ENCODE results near the gene MIPOL1. TPM values are rescaled to one million over a fixed set of nuclear protein-coding genes. Genes with fewer than 3 reads are reported as not detected.

Gene MIPOL1
- total RNA-seq, 1 experiment from 2014 or later = 15.4 TPM

GRCh38 chr14:37434867-37435266 lies 237.1 kb downstream of the MIPOL1 start (continued):
- TF ChIP-seq SIN3A (IDR thresholded peaks at IDR 0.05; ENCODE audit: low read depth) = no peak
- no peak for TF ChIP-seq JUND (IDR thresholded peaks at IDR 0.05)
- no peak for TF ChIP-seq TCF7L2 (IDR thresholded peaks at IDR 0.05; ENCODE audit: borderline replicate concordance, extremely low read depth, insufficient read depth, insufficient read length)

GRCh38 chr14:37436519-37436918 lies 238.8 kb downstream of the MIPOL1 start:
- DNase-seq (ENCODE audit: low read depth, low spot score) = no peak
- Histone ChIP-seq H3K9me2 (ENCODE audit: insufficient read depth) (no peaks in the 10 kb centered on the region), H2AFZ (ENCODE audit: low read depth, low read length, poor library complexity, severe bottlenecking) (no peak overlapping the region), H3K4me3 (replicated peaks in 1 of 2; ENCODE audit: low read depth in 1 of 2, low read length in 2 of 2) (no peak overlapping the region), H3K9me3 (ENCODE audit: control insufficient read depth in 1 of 2, insufficient read depth in 1 of 2, low read depth in 1 of 2, low read length in 2 of 2) (no peaks in the 10 kb centered on the region), H3K27ac (ENCODE audit: low read depth, low read length) (no peak overlapping the region), H3K4me1 (ENCODE audit: control insufficient read depth in 1 of 2, insufficient read depth in 2 of 2, low read length in 2 of 2) (no peaks in the 10 kb centered on the region), H3K27me3 (ENCODE audit: insufficient read depth, low read length) (no peaks in the 10 kb centered on the region), H3K4me2 (ENCODE audit: low read length) (no peak overlapping the region), H3K36me3 (ENCODE audit: control insufficient read depth in 1 of 2, insufficient read depth in 2 of 2, low read length in 2 of 2) (no peaks in the 10 kb centered on the region), H4K20me1 (ENCODE audit: insufficient read depth) (no peaks in the 10 kb centered on the region), H3K79me2 (ENCODE audit: insufficient read depth, low read length) (no peaks in the 10 kb centered on the region), H3K9ac (ENCODE audit: low read length) (no peak overlapping the region)
- POLR2A ChIA-PET = no interaction called here
- no peak for ATAC-seq
- CTCF ChIA-PET = no interaction called here
- intact Hi-C loops (cut with micrococcal nuclease) = no loop called here
- TF ChIP-seq CTCF (IDR thresholded peaks at IDR 0.05 in 2 of 3, conservative IDR thresholded peaks at IDR 0.05 in 1 of 3; ENCODE audit: borderline replicate concordance in 1 of 3, insufficient read depth in 1 of 3, low read depth in 2 of 3, low read length in 2 of 3) (no peak), RAD21 (IDR thresholded peaks at IDR 0.05; ENCODE audit: low read depth) (no peak), CEBPB (IDR thresholded peaks at IDR 0.05; ENCODE audit: low read depth) (no peak), YY1 (IDR thresholded peaks at IDR 0.05; ENCODE audit: extremely low read depth, insufficient replicate concordance, low read depth, low read length) (no peak), EZH2phosphoT487 (IDR thresholded peaks at IDR 0.05; ENCODE audit: borderline replicate concordance) (no peak), FOSL1 (IDR thresholded peaks at IDR 0.05; ENCODE audit: low read depth) (no peak), EZH2 (IDR thresholded peaks at IDR 0.05) (no peak), JUND (IDR thresholded peaks at IDR 0.05) (no peak), SRF (IDR thresholded peaks at IDR 0.05; ENCODE audit: low read depth) (no peak), POLR2A (IDR thresholded peaks at IDR 0.05; ENCODE audit: borderline replicate concordance, extremely low read depth, insufficient read depth, insufficient read length) (no peak), TCF7L2 (IDR thresholded peaks at IDR 0.05; ENCODE audit: borderline replicate concordance, extremely low read depth, insufficient read depth, insufficient read length) (no peak), ZNF274 (IDR thresholded peaks at IDR 0.05; ENCODE audit: low read depth, low read length) (no peak), EGR1 (IDR thresholded peaks at IDR 0.05; ENCODE audit: low read depth) (no peak), CBX3 (IDR thresholded peaks at IDR 0.05; ENCODE audit: low read depth) (no peak)
- no TSS peak for BruUV-seq (replicated peaks)
- RAD21 ChIA-PET (ENCODE audit: low non-redundant PET in 1 of 2, low total read pairs in 2 of 2, uncharacterized antibody in 2 of 2, unreplicated experiment in 2 of 2) = no interaction called here

All from HCT116 (cell line).